HG03342 (cell line): ENCODE data around the gene KREMEN2.

Experiments used
- ATAC-seq: cut with Tn5 transposase; IDR thresholded peaks from one replicate; pipeline ENCODE4 v1.9.1; 2021; ENCODE audit warnings: mild to moderate bottlenecking, moderate library complexity; ENCODE audit not compliant: unreplicated experiment

Gene KREMEN2

DNA sequence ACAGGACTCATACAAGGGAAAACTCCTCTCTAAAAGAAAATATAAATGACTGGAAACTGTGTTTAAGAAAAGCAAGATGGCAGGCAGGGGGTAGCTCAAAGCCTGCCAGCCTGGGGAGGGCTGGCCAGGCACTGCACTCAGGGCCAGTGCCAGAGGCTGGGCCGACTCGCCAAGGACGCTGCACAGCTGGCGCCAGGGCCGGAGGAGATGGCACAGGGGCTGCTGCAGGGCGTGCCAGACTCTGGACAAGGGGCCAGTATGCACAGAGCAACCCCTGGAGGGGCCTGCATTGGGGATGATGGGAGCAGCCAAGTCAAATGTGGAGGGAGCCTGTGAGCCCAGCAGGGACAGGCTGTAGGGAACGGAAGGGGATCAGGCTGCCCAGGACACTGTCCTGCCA, 12.1 kb downstream of the KREMEN2 start:
- ATAC-seq = no peak

DNA sequence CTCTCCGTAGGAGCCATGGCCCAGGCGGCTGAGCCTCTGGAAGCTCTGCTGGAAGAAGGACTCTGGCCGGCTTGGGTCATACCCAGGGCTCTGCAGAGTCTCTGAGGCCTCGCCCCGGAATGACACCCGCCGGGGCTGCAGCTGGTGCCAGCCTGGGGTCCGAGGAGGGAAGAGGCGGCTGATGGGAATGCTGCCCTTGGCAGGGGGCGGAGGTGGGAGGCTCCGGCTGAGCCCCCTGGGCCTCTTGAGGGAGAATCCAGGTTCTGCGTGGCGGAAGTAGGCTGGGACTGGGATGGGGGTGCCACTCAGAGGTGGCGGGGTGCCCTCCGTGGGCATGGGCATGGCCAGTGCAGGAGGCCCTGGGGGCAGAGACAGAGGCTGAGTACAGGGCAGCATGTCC, 12.6 kb downstream of the KREMEN2 start:
- no peak for ATAC-seq

- ATAC-seq = no peak
Measured at GRCh38 chr16:2977440-2977839, 13.4 kb downstream of the KREMEN2 start.

GRCh38 chr16:2979669-2980226, 15.7 kb downstream of the KREMEN2 start:
- ATAC-seq = peak; percentile 8

DNA sequence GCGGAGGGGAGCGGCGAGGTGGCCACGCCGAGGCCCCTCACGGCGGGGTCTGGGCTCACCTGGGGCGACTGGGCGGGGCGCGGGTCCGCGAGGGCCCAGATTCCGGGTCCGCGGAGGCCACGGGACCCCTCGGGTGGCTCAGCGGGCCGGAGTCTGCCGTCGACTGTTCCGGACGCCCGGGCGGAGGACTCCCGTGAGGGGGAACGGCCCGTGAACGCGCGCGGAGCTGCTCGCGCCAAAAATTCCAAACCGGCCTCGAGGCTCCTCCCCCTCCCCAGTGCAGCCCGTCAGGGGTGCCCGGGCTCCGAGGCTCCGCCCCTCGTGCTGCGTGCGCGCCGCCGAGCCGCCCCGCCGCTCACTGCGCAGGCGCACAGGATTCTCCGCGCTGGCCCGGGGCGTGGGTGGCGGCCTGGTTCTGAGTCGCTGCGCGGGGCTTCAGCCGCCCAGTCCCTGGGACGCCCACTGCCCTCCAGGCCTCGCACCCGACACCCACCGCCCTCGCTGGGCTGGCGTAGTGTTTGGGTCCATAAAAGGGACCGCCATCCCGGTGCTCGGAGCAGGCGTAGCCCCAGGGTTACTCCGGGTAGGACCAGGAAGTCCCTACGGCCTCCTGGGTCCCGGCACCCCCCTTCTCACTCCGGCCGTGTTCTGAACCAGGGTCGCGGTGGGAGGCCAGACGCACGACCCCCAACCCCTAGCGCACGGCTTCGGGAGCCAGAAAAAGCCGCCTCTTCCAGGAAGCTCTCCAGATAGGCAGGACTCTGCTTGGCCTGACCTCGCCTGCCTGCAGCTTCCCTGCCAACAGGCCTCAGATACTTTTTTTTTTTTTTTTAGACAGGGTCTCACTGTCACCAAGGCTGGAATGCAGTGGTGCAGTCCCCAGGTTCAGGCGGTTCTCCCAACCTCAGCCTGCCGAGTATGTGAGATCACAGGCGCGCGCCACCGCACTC, 16.4 kb downstream of the KREMEN2 start, which contains the start of gene PKMYT1:
Gene PKMYT1, minus strand, starts transcription at position 220 of the 950 bp plus-strand sequence. CDS start 789 bp downstream, outside the sequence.
- peak; percentile 55 for ATAC-seq

GRCh38 chr16:2981177-2981898, 17.3 kb downstream of the KREMEN2 start:
- no peak for ATAC-seq

DNA sequence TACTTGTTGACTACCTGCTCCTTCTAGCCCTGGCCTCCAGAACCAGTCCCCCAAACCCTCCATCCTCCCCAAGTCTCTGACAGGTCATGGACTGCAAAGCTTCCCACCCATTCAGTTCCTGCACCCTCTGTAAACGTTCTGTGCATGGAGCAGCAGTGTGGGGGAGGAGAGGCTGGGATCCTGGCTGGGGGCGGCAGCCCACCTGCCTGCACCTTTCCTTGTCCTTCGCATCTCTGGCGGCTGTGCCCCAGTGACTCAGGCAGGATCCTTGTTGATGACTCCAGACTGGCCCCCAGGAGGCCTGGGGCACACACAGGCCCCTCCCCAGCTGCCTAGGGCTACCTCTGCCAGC, 17.8 kb downstream of the KREMEN2 start:
- ATAC-seq = no peak

DNA sequence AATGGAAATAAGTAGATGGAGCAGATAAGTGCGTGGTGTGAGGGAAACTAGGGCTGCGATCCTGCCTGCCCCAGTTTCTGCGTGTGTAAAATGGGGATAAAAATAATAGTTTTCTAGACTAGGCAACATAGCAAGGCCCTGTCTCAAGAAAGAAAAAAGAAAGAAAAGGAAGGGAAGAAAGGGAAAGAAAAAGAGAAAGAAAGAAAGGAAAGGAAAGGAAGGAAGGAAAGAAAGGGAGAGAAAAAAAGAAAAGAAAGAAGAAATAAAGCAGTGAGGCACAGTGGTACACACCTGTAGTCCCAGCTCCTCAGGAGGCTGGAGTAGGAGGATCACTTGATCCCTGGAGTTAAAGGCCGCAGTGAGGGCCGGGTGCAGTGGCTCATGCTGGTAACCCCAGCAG, 18.3 kb downstream of the KREMEN2 start:
- no peak for ATAC-seq

- ATAC-seq = no peak
Measured at GRCh38 chr16:2983706-2984136, 19.6 kb downstream of the KREMEN2 start.

DNA sequence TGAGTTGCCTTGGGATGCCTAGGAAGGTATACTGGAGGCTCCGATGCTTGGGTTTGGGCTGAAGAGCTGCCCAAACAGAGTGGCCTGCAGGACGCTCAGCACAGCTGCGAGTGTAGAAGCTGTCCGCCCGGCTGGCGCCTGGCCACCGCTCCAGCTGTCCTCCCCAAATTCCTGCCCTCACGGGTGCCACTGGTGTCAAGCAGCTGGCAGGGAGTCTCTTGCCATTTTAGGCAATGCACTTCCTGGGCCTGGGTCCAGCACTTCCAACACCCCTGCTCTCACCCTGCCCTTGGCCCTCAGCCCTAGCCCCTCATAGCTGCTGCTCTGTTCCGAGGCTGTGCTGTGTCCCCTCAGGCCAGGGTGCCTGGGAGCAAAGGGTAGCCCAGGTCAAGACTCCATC, 21.4 kb downstream of the KREMEN2 start:
- no peak for ATAC-seq

DNA sequence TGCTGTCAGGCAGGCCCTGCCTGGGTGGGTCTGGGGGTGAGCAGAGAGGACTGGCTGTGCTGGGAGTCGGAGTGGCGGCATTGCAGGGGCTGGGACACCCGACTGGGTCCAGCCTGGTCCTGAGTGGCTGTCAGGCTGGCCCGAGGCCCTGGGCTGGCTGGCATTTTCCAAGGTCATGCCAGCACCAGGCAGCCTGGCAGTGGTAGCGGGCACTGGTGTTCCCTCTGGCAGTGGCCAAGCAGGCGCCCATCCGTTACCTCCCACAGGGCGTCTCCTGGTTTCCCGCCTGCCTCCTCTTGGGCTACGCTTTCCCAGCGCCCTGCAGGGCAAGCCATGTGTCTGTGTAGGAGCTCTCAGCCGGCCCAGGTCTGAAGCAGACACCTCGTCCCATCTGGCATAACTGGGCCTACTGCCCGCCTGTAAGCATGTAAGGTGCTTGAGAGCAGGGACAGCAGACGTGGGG, 21.8 kb downstream of the KREMEN2 start:
- no peak for ATAC-seq

GRCh38 chr16:2986623-2987188, 22.6 kb downstream of the KREMEN2 start:
- no peak for ATAC-seq

DNA sequence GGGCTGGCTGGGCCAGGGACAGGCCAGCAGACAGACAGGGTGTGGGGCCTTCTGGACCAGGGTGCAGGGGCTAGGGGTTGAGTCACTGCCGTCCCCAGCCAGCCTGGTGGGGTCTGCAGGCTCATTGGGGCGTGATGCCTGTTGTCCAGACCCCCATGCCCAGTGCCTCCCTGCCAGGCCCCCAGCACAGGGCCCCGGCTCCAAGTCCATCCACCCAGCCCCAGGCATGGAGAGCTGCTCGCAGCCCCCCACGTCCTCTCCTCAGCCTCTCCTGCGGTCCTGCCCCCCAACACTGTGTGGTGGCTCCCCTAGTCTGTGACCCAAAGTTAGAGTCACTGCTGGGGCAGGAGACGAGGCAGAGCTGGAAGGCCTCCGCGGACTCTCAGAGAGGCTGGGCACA, 23.2 kb downstream of the KREMEN2 start:
- no peak for ATAC-seq

DNA sequence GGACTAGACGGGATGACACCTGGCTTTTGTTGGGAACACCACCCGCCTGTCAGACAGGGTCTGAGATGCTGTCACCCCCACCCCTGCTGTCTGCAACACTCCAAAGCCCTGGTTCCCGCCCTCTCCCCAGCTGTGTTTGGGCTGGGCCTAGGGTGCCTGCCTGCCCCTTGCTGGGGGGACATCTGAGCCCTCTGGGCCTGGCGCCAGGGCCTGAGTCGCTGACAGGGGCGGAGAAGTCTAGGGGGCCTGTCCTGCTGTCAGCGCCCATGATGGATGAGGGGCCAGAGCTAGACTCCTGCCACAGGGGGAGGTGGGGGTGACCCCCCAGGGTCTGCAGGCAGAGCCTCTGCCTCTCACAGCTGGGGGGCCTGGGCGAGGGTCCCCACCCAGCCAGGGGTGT, 23.8 kb downstream of the KREMEN2 start:
- no peak for ATAC-seq

DNA sequence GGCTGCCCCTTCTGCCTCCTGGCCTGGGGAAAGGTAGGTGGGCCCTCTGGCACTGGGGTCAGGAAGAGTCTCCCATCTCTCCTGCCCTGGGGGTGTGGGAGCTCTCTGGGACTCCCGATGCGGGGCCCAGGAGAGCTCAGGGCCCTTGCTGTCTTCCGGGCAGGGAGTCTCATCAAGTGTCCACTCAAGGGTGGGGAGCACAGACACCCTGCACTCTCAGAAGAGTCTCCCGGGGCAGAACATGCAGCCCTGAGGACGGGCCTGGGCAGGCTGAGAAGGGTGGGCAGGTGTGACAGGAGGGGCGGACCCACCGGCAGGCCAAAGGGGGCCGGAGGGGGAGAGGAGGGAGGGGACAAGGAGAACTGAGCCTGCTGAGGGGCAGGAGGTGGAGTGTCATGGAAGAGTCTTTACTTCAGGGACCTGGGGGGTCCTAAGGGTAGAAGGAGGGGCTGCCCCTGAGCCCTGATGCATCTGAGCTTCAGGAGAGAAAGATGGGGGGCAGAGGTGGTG, 24.6 kb downstream of the KREMEN2 start:
- ATAC-seq = no peak

DNA sequence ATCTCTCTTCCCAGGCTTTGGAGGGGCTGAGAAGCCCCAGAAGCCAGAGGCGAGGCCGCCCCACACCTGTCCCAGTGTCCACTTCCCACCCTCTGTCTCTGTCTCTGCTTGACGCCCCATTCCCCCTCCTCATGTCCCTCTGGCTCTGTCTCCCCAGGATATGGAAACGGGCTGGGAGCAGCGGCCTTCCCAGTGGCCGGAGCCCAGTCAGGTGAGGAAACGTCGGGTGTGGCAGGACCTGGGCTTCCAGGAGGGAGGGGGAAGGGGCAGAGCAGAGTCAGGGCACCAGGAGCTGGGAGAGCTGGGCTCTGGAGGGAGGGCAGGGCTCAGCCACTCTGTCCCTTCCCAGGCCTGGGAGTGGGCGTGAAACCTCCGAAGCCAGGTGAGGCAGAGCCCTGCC, 26.8 kb downstream of the KREMEN2 start:
- no peak for ATAC-seq

DNA sequence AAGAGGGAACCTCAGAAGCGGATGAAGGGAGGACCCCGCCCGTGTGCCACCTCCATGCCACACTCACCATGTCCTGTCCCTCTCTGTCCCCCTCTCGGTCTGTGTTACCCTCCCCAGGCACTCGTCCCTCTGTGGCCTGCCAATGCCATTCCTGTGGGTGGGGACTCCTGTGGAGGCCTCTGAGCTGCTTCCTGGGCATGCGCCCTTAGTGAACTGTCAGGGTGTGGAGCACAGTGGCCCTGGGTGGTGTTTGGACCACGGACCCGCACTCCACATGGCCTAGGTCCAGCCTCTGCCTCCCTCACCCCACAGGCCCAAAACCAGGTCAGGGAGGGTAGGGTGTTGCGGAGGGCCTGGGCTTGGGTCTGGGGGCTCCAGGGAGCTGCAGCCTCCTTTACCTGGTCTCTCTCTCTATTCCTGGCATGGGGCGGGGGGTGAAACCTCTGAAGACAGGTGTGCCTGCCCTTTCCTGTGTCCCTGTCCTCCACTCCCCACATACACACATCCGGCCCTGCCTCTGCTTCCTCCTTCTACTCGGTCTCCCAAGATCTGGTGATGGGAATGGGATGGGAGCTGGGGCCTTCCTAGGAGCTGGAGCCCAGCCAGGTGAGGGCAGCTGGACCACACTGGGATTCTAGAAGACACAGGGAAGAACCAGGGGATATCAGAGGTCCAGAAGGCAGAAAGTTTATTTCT, 27.6 kb downstream of the KREMEN2 start:
- no peak for ATAC-seq

DNA sequence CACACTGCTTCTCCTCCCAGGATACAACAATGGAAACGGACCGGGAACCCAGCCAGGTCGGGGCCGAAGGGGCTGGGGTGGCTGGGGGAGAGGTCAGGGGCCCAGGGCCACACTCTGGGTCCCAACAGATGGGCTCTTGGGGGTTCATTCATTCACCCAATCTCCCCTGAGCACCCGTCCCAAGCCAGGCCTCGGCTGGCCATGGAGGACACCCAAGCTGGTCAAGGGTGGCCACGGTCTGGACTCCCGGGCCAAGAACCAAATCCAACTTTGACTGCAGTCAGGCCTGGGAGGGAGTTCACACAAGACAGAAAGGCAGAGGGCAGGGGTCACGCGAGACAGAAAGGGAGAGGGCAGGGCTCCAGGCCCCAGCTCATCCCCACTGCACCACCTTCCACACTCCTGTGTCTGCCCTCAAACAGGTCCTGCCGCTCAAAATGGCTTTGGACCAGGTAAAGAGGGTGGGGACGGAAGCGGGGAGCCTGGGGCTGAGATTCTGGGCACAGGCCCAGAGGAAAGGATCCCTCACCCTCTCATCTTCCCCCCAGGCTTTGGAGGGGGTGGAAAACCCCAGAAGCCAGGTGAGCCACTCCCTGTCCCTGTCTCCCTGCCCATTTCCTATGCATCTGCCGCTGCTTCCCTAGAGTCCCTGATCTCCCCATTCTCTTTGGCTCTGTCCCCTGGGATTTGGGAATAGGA, 28.5 kb downstream of the KREMEN2 start:
- no peak for ATAC-seq

DNA sequence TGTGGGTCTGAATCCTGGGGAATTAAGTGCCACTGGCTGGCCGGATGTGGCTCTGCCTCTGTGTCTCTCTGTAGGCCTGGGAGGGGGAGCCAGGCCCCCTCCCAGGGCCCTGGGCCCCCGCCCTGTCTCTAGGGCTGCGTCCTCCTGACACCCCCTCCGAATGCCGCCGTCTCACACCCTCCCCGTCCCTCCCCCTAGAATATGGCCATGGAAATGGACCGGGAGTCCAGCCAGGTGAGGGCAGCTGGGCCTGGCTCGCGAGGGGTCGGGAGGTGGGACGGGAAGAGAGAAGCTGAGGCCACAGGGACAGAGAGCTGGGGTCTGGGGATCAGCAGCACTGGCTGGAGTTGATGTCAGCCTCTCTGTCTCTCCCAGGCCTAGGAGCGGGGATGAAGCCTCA, 32.2 kb downstream of the KREMEN2 start:
- ATAC-seq = no peak

- no peak for ATAC-seq
Measured at GRCh38 chr16:2999929-3000328, 35.9 kb downstream of the KREMEN2 start.
